ENCODE measurements around the gene ARL10.
A peak's percentile ranks its signal among the peaks of the same experiment; 100 is the strongest.

The ARL10 gene

DNA sequence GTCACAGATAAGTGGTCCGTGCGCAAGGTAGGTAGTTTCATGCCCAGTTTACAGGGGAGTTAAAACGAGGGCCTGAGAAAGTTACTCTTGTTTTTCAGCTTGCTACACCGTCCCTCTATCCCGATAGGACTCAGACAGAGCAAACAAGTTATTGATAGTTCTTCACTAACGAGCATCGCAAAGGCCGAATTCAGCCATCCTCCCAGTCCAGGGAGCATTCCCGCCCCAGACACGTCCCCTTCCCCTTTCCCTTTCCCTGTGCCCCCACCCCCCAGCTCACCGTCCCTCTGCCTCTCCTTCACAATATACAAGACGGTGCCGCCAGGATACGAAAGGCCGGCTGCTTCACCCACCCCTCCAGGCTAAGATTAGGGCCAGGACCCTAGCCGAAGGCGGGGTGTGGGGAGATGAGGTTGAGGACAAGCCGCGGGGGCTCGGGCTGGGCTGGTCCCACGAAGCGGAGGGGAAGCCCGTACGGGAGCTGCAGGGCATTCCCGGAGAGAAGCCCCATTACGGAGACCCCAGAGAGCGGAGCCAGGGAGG, 4.3 kb upstream of the ARL10 start:
- Histone ChIP-seq H3K4me3 (ENCODE audit: low read length) (peak overlapping the region; percentile 95), H3K9me2 (replicated peaks; ENCODE audit: insufficient read depth, low read length) (no peaks in the 10 kb centered on the region), H3K36me3 (replicated peaks; ENCODE audit: insufficient read depth, low read length) (no peaks in the 10 kb centered on the region), H3K79me2 (ENCODE audit: low read length) (peaks cover 36% of the 10 kb centered on the region), H3F3A (ENCODE audit: insufficient read depth, low read length) (no peaks in the 10 kb centered on the region; the same call in 1 of the 2 replicates), H4K20me1 (ENCODE audit: insufficient read depth, low read length) (no peaks in the 10 kb centered on the region), H3K9ac (ENCODE audit: low read length) (peak overlapping the region; percentile 79), H2AFZ (ENCODE audit: low read length) (peak overlapping the region; percentile 86), H3K4me1 (ENCODE audit: low read length) (0 out of 2 replicates have a peak, but pooled peaks cover 5% of the 10 kb centered on the region), H3K4me2 (ENCODE audit: low read depth, low read length) (peak overlapping the region; percentile 77), H3K27me3 (replicated peaks; ENCODE audit: insufficient read depth, low read length) (peaks cover 11% of the 10 kb centered on the region), H3K9me3 (replicated peaks; ENCODE audit: insufficient read depth, low read length) (no peaks in the 10 kb centered on the region), H3K27ac (ENCODE audit: low read length) (no peak overlapping the region)
- peak; percentile 11 for DNase-seq
- TF ChIP-seq EZH2 (optimal IDR thresholded peaks at IDR 0.05; ENCODE audit: low read depth, low read length) (no peak), EZH2phosphoT487 (IDR thresholded peaks at IDR 0.05; ENCODE audit: low read length) (no peak)
- TF ChIP-seq, protein P1, sequence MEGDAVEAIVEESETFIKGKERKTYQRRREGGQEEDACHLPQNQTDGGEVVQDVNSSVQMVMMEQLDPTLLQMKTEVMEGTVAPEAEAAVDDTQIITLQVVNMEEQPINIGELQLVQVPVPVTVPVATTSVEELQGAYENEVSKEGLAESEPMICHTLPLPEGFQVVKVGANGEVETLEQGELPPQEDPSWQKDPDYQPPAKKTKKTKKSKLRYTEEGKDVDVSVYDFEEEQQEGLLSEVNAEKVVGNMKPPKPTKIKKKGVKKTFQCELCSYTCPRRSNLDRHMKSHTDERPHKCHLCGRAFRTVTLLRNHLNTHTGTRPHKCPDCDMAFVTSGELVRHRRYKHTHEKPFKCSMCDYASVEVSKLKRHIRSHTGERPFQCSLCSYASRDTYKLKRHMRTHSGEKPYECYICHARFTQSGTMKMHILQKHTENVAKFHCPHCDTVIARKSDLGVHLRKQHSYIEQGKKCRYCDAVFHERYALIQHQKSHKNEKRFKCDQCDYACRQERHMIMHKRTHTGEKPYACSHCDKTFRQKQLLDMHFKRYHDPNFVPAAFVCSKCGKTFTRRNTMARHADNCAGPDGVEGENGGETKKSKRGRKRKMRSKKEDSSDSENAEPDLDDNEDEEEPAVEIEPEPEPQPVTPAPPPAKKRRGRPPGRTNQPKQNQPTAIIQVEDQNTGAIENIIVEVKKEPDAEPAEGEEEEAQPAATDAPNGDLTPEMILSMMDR (IDR thresholded peaks at IDR 0.05; ENCODE audit: low read length) = no peak

DNA sequence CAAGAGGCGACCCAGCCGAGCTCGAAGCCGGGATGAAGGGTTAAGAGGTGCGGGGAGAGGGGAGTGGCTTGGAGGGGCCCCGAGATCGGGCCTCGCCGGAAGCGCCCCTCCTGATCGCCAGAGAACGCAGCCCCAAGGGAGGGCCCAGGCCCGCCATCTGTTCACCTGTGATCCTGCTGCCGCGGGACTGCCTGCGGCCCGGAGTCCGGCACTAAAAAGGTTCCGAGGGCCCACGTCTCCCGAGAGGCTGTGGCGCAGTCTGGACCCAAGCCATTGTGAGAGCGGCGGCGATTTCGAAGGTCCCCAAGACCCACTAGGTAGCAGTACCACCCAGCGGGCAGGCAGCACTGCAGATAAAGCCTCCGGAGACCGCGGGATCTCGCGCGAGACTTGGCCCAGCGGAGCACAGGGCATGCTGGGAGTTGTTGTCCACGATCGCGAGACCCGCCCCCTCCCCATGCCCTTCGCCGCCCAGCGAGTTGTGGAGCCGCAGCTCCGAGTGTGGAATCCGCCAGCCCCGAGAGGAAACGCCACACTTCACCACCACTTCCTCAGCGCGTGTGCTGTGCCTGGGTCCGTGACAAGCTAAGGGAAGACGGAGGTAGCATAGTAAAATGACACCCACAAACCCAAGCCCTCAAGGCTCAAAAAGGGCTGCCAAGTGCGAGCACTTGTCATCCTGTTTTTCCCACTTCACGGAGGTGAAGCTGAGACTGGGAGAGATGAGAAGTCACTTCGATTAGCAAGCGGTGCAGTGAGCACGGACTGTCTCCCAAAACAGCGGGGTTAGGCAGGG, 3.7 kb upstream of the ARL10 start, which contains the start of gene KIAA1191:
Gene KIAA1191, minus strand, starts transcription at position 328 of the 796 bp plus-strand sequence. CDS start 2,256 bp downstream, outside the sequence.
- Histone ChIP-seq H2AFZ (ENCODE audit: low read length) (peak within 1 kb of the TSS; percentile 86), H3K4me2 (ENCODE audit: low read depth, low read length) (peak within 1 kb of the TSS; percentile 77), H3K27me3 (replicated peaks; ENCODE audit: insufficient read depth, low read length) (peaks cover 18% of the 10 kb centered on the region), H3K9me3 (replicated peaks; ENCODE audit: insufficient read depth, low read length) (no peaks in the 10 kb centered on the region), H3K9ac (ENCODE audit: low read length) (peak within 1 kb of the TSS; percentile 79), H3K36me3 (replicated peaks; ENCODE audit: insufficient read depth, low read length) (no peaks in the 10 kb centered on the region), H3K79me2 (ENCODE audit: low read length) (peaks cover 29% of the 10 kb centered on the region), H3K4me3 (ENCODE audit: low read length) (peak within 1 kb of the TSS; percentile 95), H3K9me2 (replicated peaks; ENCODE audit: insufficient read depth, low read length) (no peaks in the 10 kb centered on the region), H3F3A (ENCODE audit: insufficient read depth, low read length) (no peaks in the 10 kb centered on the region; the same call in 1 of the 2 replicates), H3K27ac (ENCODE audit: low read length) (no peak within 1 kb of the TSS), H4K20me1 (ENCODE audit: insufficient read depth, low read length) (no peaks in the 10 kb centered on the region), H3K4me1 (ENCODE audit: low read length) (0 out of 2 replicates have a peak, but pooled peaks cover 5% of the 10 kb centered on the region)
- TF ChIP-seq EZH2phosphoT487 (IDR thresholded peaks at IDR 0.05; ENCODE audit: low read length) = no peak
- TF ChIP-seq, protein P1 (IDR thresholded peaks at IDR 0.05; ENCODE audit: low read length) = peak; percentile 36
- peak; percentile 95 for DNase-seq

DNA sequence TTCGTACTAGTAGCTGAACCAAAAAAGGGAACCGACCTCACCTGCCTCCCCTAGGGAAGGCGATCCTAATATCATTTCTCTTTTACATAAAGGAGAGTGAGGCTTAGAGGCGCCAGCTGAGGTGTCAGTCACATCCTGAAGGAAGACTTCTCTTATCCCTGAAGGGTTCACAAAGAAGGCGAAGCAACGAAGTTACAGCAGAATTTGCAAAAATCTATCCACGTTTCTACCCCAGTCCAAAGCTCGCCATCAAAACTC, 3.1 kb upstream of the ARL10 start:
- Histone ChIP-seq H3K79me2 (ENCODE audit: low read length) (peaks cover 27% of the 10 kb centered on the region), H3K27ac (ENCODE audit: low read length) (no peak overlapping the region), H3K4me1 (ENCODE audit: low read length) (0 out of 2 replicates have a peak, but pooled peaks cover 5% of the 10 kb centered on the region), H4K20me1 (ENCODE audit: insufficient read depth, low read length) (no peaks in the 10 kb centered on the region), H3K4me3 (ENCODE audit: low read length) (peak overlapping the region; percentile 95), H3K27me3 (replicated peaks; ENCODE audit: insufficient read depth, low read length) (peaks cover 20% of the 10 kb centered on the region), H3K36me3 (replicated peaks; ENCODE audit: insufficient read depth, low read length) (no peaks in the 10 kb centered on the region), H3F3A (ENCODE audit: insufficient read depth, low read length) (no peaks in the 10 kb centered on the region; the same call in 1 of the 2 replicates), H3K9me3 (replicated peaks; ENCODE audit: insufficient read depth, low read length) (no peaks in the 10 kb centered on the region), H3K9ac (ENCODE audit: low read length) (peak overlapping the region; percentile 3; the same call in 1 of the 2 replicates), H3K4me2 (ENCODE audit: low read depth, low read length) (peak overlapping the region; percentile 77), H3K9me2 (replicated peaks; ENCODE audit: insufficient read depth, low read length) (no peaks in the 10 kb centered on the region), H2AFZ (ENCODE audit: low read length) (peak overlapping the region; percentile 85)
- no peak for DNase-seq
- no peak for TF ChIP-seq EZH2 (optimal IDR thresholded peaks at IDR 0.05; ENCODE audit: low read depth, low read length)
- TF ChIP-seq, protein P1 (IDR thresholded peaks at IDR 0.05; ENCODE audit: low read length) = no peak
- TF ChIP-seq EZH2phosphoT487 (IDR thresholded peaks at IDR 0.05; ENCODE audit: low read length) = no peak

All from MM.1S (cell line).